ENCODE data around the gene XIRP2. TPM values are rescaled to one million over a fixed set of nuclear protein-coding genes. Genes with fewer than 3 reads are reported as not detected.

Gene XIRP2
- total RNA-seq, 2 experiments from 2014 or later, result not detected

DNA sequence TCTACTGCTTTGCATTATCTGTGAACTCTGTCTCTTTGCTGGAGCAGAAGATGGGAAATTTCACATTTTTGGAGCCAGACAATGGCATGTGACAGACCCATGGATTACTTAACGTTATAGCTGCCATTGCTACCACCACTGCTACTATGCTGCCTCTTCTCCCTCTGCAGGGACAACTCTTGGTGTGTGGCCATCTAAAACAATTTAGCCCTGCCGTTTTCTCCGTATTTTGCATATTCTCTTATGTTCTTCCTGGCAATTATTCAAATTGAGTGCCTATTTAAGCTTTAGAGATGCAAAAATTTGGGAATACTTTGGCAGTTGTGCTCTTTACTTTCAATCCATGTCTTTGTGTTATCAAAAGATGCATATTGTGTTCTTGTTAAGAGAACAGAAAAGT, 386.8 kb downstream of the XIRP2 start:
- POLR2A ChIA-PET, result interaction anchor here (0.8 kb wide), 1 partner anchor 9 kb away, joined by 3 read pairs; no protein-coding TSS in a partner anchor
- DNase-seq, result no peak

GRCh38 chr2:167279810-167280209, 391.5 kb downstream of the XIRP2 start:
- intact Hi-C loops (cut with micrococcal nuclease), result no loop called here
- Mint-ChIP-seq H3K27me3 (no peaks in the 10 kb centered on the region), H3K27ac (no peak overlapping the region), H3K9me3 (no peaks in the 10 kb centered on the region), H3K4me1 (ENCODE audit: low read depth) (no peaks in the 10 kb centered on the region), H3K4me3 (no peak overlapping the region), H3K36me3 (ENCODE audit: low read depth) (no peaks in the 10 kb centered on the region)
- no peak for DNase-seq
- ChIA-PET CTCF (no interaction called here), POLR2A (no interaction called here)
- no peak for ATAC-seq
- no peak for TF ChIP-seq CTCF (IDR thresholded peaks at IDR 0.05)

More for the DNA sequence above, 386.8 kb downstream of the XIRP2 start:
- ATAC-seq, result no peak
- Mint-ChIP-seq H3K27me3 (no peaks in the 10 kb centered on the region), H3K36me3 (ENCODE audit: low read depth) (no peaks in the 10 kb centered on the region), H3K4me3 (no peak overlapping the region), H3K4me1 (ENCODE audit: low read depth) (no peaks in the 10 kb centered on the region), H3K9me3 (no peaks in the 10 kb centered on the region), H3K27ac (no peak overlapping the region)
- intact Hi-C loops (cut with micrococcal nuclease), result no loop called here
- TF ChIP-seq CTCF (IDR thresholded peaks at IDR 0.05), result no peak
- CTCF ChIA-PET, result no interaction called here

GRCh38 chr2:167287212-167287611, 398.9 kb downstream of the XIRP2 start:
- Mint-ChIP-seq H3K4me1 (ENCODE audit: low read depth) (peaks cover 1% of the 10 kb centered on the region), H3K4me3 (no peak overlapping the region), H3K36me3 (ENCODE audit: low read depth) (no peaks in the 10 kb centered on the region), H3K27me3 (peaks cover 12% of the 10 kb centered on the region), H3K9me3 (no peaks in the 10 kb centered on the region), H3K27ac (no peak overlapping the region)
- CTCF ChIA-PET, result no interaction called here
- DNase-seq (no peak), ATAC-seq (no peak)
- POLR2A ChIA-PET, result no interaction called here
- intact Hi-C loops (cut with micrococcal nuclease), result no loop called here
- TF ChIP-seq CTCF (IDR thresholded peaks at IDR 0.05), result no peak

- Mint-ChIP-seq H3K36me3 (ENCODE audit: low read depth) (no peaks in the 10 kb centered on the region), H3K4me1 (ENCODE audit: low read depth) (peaks cover 14% of the 10 kb centered on the region), H3K9me3 (no peaks in the 10 kb centered on the region), H3K27me3 (peaks cover 25% of the 10 kb centered on the region), H3K4me3 (no peak overlapping the region), H3K27ac (no peak overlapping the region)
- ChIA-PET CTCF (interaction anchor here (1.1 kb wide), 1 partner anchor 8 kb away, joined by 3 read pairs; no protein-coding TSS in a partner anchor), POLR2A (no interaction called here)
- intact Hi-C loops (cut with micrococcal nuclease), result no loop called here
- DNase-seq, result no peak
- no peak for TF ChIP-seq CTCF (IDR thresholded peaks at IDR 0.05)
- ATAC-seq, result no peak
Observed at GRCh38 chr2:167289651-167290410, 401.6 kb downstream of the XIRP2 start.

- H3K27me3 Mint-ChIP-seq, result peaks cover 33% of the 10 kb centered on the region
- H3K4me3 Mint-ChIP-seq, result peak within 1 kb of the TSS; percentile 69
- intact Hi-C loops (cut with micrococcal nuclease), result no loop called here
- ChIA-PET CTCF (no interaction called here), POLR2A (interaction anchor here (0.5 kb wide), 1 partner anchor 675 kb away, joined by 3 read pairs; no protein-coding TSS in a partner anchor)
- no peak within 1 kb of the TSS for H3K27ac Mint-ChIP-seq
- peak; percentile 77 for DNase-seq
- peak; percentile 97 for ATAC-seq
- peaks cover 14% of the 10 kb centered on the region for H3K4me1 Mint-ChIP-seq (ENCODE audit: low read depth)
- no peak for TF ChIP-seq CTCF (IDR thresholded peaks at IDR 0.05)
- no peaks in the 10 kb centered on the region for H3K9me3 Mint-ChIP-seq
- no peaks in the 10 kb centered on the region for H3K36me3 Mint-ChIP-seq (ENCODE audit: low read depth)
Observed at GRCh38 chr2:167292430-167293171, 404.3 kb downstream of the XIRP2 start, which contains the start of gene B3GALT1. Gene B3GALT1, plus strand, starts transcription at chr2:167293001.

All from activated CD8-positive, alpha-beta T cell treated with anti-CD3 and anti-CD28 coated beads for 36 hours (primary cell).